ENCODE data around the gene ZBTB18.
"Not testable (repeated sequence)": the region's sequence is repeated elsewhere in the genome, so short reads cannot be mapped to it uniquely, and the experiment has no call there.

The ZBTB18 gene

DNA sequence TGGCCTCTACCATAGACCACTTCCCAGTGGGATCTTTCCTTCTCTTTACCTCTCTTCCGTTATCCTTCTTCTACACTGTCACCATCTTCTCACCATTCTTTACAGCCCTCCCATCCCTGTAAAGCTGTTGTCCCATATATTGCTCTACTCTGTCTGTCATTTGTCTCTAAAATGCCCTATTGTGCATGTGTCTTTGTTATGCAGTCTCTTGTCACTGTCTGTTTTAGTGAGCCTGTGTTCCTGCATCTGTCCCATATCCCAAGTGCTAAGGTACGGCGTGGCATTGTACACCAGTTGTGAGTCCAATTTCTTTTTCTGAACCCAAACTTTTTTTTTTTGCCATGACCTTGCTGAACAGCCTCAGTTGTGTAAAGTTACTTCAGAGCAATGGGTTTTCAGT, 8.8 kb upstream of the ZBTB18 start:
- no peak for DNase-seq

- DNase-seq: no peak
These were observed 6.7 kb upstream of the ZBTB18 start for GRCh38 chr1:244044423-244044822.

DNA sequence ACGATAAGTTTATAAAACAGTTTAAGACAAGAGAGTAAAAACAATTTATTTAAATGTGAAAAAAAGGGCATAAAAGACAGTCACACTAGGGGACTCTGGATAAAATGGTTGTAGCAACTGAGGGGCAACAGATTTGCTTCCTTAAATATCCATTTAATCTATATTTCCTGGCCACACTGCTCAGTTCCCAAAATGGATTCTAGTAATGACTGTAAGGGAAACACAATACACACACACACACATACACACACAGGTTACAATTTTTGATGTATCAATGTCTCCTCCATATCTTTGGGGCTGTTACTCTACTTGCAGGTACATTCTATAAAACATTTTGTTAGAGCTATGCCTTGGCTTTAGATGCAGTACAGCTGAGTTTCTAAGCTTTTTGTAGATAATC, 4.8 kb upstream of the ZBTB18 start:
- DNase-seq: not testable (repeated sequence)

DNA sequence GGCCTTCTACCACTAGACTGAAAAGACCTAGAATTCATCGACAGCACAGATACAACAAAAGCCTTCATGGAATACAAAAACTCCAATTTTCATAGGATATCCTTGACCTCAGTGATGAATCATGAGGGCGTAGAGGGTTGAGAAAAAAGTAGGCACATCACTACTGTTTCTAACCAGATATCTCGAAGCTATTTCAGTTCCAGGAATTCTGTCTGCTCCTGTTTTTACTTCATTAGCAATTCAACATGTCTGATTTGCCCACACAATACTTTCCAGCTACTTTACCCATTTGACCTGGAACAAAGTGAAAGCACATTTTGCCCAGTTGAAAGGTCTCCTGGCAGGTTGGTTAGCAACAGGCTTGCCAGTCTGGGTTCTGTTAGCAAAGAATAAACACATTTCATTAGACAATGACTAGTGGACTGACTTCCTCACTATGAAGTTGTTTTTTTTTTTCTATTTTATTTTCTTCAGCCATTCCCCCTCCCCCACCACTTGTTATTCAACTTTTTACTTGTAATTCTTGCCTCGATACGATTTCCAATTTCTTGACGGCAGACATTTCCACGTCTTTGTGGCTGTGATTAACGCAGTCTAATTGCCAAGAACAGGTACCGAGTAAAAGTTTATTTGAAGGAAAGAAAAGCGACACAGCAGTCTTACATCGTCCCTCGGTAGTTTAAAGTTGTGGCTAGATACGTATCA, 4.0 kb upstream of the ZBTB18 start:
- DNase-seq: peak; percentile 22

DNA sequence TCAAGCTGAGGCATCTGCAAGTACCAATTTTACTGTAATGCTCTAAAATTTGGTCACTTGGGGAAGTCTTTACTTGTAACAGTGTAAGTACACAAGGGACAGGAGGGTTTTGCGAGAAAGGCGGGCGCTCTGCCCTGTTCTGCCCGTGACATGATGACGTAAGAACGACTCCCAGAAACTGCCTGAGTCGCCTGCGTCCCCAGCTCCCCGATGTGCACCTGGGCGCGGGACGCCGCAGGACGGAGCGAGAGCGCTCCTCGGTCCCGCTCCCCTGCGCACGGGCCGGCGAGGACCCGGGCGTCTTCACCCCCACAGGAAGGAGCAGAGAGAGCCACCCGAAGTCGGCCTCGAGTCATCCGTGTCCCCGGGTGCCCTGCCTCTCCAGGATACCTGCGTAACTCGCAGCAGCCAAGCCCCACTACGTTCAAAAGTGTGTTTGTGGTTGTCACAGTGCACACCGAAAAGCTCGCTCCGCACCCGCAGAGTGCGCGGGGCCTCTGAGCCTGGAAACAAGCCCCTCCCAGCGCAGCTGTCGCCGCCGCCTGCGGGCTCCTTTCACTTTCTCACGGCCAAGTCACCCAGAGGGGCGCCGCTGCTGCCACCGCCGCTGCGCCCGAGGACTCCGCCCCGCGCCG, 3.3 kb upstream of the ZBTB18 start:
- peak; percentile 83 for DNase-seq

GRCh38 chr1:244048256-244049161, 2.6 kb upstream of the ZBTB18 start:
- DNase-seq: peak; percentile 99

DNA sequence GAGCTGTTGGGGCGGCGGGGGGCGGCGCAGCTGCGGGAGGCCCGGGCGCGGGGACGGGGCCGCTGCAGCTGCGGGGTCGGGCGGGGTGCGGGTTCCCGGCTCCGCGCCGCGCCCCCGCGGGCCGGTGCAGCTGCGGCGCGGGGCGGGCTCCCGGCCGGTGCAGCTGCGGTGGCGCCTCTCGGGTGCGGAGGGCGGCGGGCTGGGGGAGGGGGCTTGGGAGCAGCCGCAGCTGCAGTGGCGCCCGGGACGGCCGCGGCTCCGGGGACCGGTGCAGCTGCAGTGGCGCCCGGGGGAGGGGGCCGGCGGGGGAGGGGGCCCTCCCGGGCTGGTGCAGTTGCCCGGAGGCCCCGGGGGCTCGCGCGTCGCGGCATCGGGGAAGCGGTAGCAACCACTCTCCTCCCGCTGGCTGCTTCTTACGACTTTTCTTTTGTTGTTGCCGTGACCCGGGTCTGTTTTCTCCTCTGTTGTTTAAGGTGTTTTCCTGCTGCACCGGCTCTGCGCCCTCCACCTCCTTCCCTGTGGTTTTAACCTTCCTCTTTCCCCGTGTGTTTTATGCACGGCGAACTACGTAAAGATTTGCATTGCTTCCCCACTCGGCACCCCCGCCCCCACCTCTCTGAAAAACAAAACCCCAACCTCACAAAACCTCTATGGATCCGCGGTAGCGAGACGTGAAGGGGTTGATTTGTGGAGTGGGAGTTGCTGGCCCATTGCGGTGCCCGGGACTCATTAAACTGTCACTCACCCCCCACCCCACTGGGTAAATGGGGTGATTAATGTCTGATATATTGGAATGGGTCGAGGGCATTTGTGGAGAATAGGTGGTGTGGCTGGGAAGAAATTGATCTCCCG, 1.7 kb upstream of the ZBTB18 start:
- peak; percentile 47 for DNase-seq

DNA sequence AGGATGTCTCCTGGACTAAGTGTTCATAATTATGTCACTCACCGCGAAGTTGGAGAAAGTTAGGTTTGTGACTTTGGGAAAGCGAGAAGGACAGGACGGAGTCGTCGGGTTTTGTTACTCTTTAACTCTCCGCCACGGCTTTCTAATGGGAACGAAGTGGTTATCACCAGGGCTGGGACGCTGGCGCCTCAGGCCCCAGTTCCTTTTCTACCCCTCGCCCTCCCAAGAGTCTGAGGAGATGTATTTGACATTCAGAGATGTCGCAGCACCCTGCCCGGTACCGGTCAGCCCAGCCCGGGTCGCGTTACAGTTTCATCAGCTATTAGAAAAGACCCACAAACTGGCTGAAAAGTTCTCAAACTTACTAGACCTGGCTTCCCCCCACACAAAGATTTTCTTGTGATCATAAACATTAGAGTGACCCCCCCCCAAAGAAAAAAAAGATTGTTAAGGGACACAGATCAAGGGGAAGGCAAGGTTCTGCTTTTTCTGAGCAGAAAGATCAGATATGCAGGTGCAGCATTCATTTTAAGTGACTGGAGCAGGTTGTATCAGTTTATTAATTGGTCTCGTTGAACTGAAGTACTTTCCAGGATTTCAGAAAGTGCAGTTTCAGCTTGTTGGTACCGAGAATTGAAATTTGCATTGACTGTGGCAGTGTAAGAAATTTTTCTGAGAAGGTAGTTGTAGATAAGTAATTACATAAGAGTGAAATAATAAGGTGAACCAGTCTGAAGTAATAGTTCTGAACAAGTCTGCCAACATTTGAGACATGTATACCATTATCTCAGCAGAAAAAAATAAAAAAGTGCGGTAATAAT, 859 bp upstream of the ZBTB18 start:
- DNase-seq: peak; percentile 40

DNA sequence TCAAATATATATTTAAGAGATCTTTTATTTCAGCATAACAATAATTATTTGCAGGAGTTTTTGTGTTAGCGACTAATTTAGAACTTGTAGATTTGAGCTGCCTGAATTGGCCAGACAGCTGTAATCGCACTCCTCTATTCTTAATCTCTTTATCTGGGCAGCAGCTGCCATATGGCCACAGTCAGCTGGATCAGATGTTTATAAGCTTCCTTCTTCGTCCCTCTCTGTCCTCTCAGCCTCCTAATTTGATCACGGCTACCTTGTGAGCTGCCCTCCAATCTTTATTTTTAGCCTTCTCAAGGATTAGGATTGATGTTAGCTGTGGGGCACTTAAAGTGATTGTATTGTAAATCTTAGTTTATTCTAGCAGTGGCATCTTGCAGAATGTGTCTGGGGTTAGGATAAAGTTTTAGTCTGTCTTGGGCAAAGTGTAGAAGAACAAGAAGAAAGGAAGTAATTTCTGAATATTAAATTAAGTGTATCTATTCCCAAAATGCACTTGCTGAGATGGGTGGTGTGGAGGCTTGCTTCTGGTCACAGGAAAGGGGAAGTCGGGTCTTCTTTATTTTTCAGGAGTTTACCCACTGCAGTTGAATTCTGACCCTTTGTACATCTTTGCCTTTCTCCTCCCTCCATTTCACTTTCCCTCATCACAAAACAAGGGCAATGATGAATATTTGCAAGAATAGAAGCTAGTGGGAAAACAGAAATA, 1.1 kb downstream of the ZBTB18 start:
- DNase-seq: peak; percentile 67

- DNase-seq: no peak
These were observed 1.7 kb downstream of the ZBTB18 start for GRCh38 chr1:244052728-244053312.

DNA sequence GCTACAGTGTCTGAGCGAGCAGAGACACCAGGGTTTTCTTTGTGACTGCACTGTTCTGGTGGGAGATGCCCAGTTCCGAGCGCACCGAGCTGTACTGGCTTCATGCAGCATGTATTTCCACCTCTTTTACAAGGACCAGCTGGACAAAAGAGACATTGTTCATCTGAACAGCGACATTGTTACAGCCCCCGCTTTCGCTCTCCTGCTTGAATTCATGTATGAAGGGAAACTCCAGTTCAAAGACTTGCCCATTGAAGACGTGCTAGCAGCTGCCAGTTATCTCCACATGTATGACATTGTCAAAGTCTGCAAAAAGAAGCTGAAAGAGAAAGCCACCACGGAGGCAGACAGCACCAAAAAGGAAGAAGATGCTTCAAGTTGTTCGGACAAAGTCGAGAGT, 2.7 kb downstream of the ZBTB18 start:
- no peak for DNase-seq

DNA sequence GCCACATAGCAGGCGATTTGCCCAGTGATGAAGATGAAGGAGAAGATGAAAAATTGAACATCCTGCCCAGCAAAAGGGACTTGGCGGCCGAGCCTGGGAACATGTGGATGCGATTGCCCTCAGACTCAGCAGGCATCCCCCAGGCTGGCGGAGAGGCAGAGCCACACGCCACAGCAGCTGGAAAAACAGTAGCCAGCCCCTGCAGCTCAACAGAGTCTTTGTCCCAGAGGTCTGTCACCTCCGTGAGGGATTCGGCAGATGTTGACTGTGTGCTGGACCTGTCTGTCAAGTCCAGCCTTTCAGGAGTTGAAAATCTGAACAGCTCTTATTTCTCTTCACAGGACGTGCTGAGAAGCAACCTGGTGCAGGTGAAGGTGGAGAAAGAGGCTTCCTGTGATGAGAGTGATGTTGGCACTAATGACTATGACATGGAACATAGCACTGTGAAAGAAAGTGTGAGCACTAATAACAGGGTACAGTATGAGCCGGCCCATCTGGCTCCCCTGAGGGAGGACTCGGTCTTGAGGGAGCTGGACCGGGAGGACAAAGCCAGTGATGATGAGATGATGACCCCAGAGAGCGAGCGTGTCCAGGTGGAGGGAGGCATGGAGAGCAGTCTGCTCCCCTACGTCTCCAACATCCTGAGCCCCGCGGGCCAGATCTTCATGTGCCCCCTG, 3.3 kb downstream of the ZBTB18 start:
- no peak for DNase-seq

GRCh38 chr1:244054924-244055263, 3.8 kb downstream of the ZBTB18 start:
- DNase-seq: no peak

- no peak for DNase-seq
These were observed 5.5 kb downstream of the ZBTB18 start for GRCh38 chr1:244056577-244056976.

DNA sequence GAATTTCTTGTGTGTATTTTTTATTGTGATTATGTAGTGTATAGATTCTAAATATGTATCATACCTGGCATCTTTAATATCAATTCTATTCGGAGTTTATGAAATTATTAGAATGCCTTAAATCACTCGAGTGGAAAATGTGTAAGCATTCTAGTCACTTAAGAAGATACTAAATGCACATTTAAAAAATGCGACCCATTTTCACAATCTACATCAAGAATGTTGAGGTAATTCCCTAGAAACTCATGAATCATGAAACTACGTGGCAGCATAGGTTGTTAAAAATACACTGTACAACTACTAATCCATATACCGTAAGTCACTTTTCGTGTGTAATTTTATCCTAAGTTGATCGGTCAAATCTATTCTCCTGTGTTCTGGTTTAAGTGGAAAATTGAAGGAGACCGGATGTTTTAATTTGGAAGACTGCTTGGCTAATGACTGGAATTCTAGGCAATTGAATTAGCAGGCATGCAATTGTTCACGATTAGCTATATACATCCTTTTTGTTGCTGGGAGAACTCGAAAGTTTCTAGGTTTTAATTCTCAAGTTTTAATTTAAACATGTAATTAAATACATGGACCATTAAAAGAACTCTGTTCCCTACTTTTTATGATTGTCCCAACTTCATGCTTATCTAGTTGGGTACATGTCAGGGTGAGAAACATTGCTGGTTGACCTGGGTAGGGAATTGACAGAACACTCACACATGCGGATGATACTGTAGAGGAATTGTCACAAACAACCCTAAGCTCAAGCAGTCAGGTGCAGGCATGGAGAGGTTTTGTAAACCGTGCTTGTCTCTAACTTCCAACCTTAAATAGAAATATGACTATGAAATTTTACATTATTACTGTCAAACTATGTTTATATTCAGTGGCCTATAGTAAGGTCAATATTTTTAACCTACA, 6.6 kb downstream of the ZBTB18 start:
- no peak for DNase-seq

GRCh38 chr1:244060117-244060516, 9.0 kb downstream of the ZBTB18 start:
- no peak for DNase-seq

GRCh38 chr1:244060686-244061085, 9.6 kb downstream of the ZBTB18 start:
- no peak for DNase-seq

GRCh38 chr1:244062156-244062725, 11.2 kb downstream of the ZBTB18 start:
- no peak for DNase-seq

DNA sequence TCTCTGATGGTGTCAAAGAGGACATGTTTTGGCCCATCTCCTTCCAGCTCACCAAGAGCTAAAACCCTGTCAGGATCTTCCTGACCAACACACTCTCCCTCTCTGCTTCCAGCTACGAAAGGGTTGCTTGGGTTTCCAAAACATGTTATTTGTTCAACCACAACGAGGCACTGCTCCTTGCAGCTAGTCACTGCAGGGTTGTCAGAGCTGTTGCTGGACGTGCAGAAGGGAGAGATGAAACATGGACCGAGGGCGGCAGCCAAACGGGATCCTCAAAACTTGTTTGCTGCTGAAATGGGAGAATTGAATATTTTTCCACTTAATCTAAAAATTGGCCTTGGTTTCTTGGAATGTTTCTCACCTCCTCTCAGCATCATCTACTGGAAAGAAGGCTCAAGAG, 12.4 kb downstream of the ZBTB18 start:
- DNase-seq: no peak
